KG1 (cell line): ENCODE measurements around the gene RALGDS.

Experiments
- DNase-seq: peaks from one replicate; lab custom pipeline; 2025; lab: John Stamatoyannopoulos, UW

The RALGDS gene

DNA sequence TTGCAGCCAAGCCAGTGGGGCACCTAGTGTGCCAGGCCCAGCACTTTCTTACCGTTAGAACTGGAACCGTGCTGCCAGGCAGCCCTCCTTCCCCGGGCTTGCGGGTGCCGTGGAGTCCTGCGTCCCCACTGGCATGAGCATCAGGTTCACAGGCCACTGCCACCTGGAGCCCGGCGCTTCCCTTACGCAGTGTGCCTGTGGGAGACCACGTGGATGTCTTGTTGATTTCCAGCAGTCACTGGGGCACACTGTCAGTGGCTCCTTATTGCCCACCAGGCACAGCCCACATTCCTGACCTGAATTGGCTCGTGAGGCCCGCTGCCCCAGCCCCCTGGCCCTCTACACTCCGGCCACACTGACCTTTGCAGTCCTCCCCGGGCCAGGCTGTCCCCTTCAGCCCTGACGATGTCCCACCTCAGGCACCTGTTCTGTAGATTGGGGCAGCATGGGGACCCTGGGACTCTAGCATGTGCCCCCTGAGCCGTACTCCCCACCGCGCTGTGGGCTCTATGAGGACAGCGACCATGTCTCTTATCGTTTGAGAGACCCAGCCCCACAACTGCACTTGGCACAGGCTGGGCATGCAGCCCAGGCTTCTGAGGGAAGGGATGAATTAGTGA lies 69.6 kb downstream of the RALGDS start:
- DNase-seq, result no peak

DNA sequence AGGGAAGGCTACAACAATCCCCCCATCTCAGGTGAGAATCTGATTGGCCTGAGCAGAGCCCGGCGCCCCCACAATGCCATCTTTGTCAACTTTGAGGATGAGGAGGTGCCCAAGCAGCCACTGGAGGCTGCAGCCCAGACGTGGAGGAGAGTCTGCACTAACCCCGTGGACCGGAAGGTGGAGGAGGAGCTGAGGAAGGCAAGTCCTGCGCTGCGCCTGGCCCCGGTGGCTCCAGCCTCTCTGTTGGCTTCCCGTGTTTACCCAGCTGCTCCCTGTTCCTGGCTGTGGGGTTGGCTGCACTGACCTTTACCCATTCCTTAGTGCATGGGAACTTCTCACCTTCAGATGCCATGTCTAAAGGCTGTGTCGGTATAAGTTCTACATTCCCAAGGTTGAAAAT lies 70.3 kb downstream of the RALGDS start:
- DNase-seq, result no peak

DNA sequence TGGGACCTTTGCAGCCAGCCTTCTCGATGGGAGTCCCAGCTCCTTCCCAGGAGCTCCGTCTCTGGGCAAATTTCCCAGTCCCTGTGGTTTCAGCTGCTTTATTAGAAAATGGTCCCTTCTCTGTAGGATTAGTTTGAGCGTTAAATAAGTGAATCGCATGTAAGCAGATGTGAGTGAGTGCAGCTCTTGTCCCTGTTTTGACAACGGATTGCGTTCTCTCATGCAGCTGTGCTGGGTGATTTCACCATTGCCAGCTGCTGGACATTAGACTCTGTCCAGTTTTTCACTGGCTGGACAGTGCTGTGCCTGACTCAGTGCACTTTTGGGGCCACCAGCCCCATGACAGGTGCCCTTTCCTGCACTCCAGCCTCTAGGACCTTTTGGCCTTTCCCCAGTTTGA lies 70.9 kb downstream of the RALGDS start:
- no peak for DNase-seq

DNA sequence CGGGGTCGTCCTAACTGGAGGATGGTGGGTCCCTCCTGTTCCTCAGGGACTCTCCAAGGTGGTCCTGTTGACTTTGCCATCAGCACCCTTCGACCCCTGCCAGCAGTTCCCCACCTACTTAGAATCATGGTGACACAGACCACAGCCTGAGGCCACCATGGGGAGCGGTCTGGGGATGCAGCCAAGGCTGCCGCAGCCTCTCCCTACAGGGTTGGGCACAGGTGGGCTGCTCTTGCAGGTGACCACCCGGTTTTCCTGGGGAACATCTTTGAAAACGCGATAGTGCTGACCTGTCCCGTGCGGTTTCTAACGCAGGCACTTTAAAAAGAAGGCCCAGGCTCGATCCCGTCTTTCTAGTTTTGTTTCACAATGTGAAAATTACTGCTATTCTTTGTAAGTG lies 72.0 kb downstream of the RALGDS start:
- no peak for DNase-seq

DNA sequence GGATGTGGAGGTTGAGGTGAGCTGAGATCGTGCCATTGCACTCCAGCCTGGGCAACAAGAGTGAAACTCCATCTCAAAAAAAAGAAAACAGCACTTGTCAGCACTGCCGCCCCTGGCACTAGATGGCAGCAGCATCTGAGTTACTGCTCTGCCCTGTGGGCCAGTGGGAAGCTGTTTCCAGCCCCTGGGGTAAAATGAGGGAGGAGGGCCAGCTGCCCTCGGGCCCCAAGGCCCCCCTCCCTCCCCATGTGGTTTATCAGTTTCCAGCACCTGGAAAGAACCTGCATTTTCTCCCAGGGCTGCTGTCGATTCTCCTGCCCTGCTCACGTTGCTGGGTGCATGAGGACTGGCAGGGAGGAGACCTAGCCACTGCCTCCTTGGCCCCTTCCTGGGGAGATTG lies 72.4 kb downstream of the RALGDS start:
- no peak for DNase-seq
